HepG2 (cell line): Measurements from ENCODE around the gene ADAMTSL4. TPM values are rescaled to one million over a fixed set of nuclear protein-coding genes. Genes with fewer than 3 reads are reported as not detected.
A peak's percentile ranks its signal among the peaks of the same experiment; 100 is the strongest.

Experiments used
- ARNT2 ChIP-seq: sonication (generic); formaldehyde crosslinking; IDR thresholded peaks from 2 replicates; pipeline ENCODE4 v1.8.0; 2022; ENCODE audit warnings: mild to moderate bottlenecking, low read depth, missing genetic modification reagents, moderate library complexity
- BRF2 ChIP-seq: sonication (generic); formaldehyde crosslinking; IDR thresholded peaks from 2 replicates; pipeline ENCODE4 v1.8.1; 2022; ENCODE audit warnings: mild to moderate bottlenecking, missing genetic modification reagents
- CHD4 ChIP-seq: fragments of 200-600 bp; sonication (generic); IDR thresholded peaks from 2 replicates; pipeline ENCODE4 v1.7.0; 2017; ENCODE audit warnings: mild to moderate bottlenecking, low read length, borderline replicate concordance
- HBP1 ChIP-seq: IDR thresholded peaks from 2 replicates; pipeline ENCODE4 v1.6.1; 2016; ENCODE audit warnings: low read depth, control low read depth
- NR2F6 ChIP-seq, 2 experiments: IDR thresholded peaks; 2 replicates each; pipeline ENCODE4 v1.6.1; 2016; ENCODE audit warnings: antibody characterized with exemption in 1 of 2, mild to moderate bottlenecking in 1 of 2
- PATZ1 ChIP-seq: sonication (generic); formaldehyde crosslinking; IDR thresholded peaks from 2 replicates; pipeline ENCODE4 v1.4.0; 2020; ENCODE audit warnings: missing genetic modification reagents
- PHF5A ChIP-seq: IDR thresholded peaks from one replicate; pipeline ENCODE4 v1.6.1; 2018; ENCODE audit warnings: low read depth, missing genetic modification reagents; ENCODE audit not compliant: unreplicated experiment
- RFX1 ChIP-seq: fragments of 450-650 bp; IDR thresholded peaks from 2 replicates; pipeline ENCODE4 v1.6.1; 2017
- ZNF607 ChIP-seq: sonication (generic); formaldehyde crosslinking; IDR thresholded peaks from 2 replicates; pipeline ENCODE4 v1.5.1; 2020; ENCODE audit warnings: missing genetic modification reagents, mild to moderate bottlenecking, borderline replicate concordance
- polyA plus RNA-seq, 8 experiments: library from polyadenylated mRNA; depleted of rRNA in 3 of 8; stranded (reverse) in 7 of 8; unstranded in 1 of 8; fragments of >200 nt; fragmentation: Illumina TruSeq in 4 of 8; extraction: Trizol in 4 of 8; gene quantifications; 2 replicates each; pipeline versions ENCODE4 v1.2.1 to v1.2.3, GENCODE V29; 2011 to 2016; ENCODE audit warnings: low read depth in 4 of 8, missing spikeins in 1 of 8, mixed read lengths in 1 of 8; ENCODE audit not compliant: insufficient read depth in 1 of 8
- total RNA-seq, 5 experiments: library from RNA; depleted of rRNA; stranded (reverse); fragments of >200 nt; fragmentation: Illumina TruSeq; extraction: Trizol; gene quantifications; 2 replicates each; pipeline ENCODE4 v1.2.3, GENCODE V29; 2016; ENCODE audit warnings: low read depth in 1 of 5

The ADAMTSL4 gene
- total and polyA plus RNA-seq, 2 of the 13 experiments (the other 11 are each of a cell fraction or from before 2014, with no cell fraction given) = 3.9 to 16.4 TPM

GRCh38 chr1:150559656-150560010, 10.4 kb downstream of the ADAMTSL4 start (continued):
- TF ChIP-seq PATZ1 (no peak), CHD4 (peak; percentile 32; the same call in 1 of the 2 replicates), ARNT2 (CRISPR knock-in tag) (no peak), PHF5A (no peak), BRF2 (CRISPR knock-in tag) (no peak), HBP1 (CRISPR knock-in tag) (no peak), RFX1 (no peak), ZNF607 (CRISPR knock-in tag) (no peak), NR2F6 (IDR thresholded peaks at IDR 0.05) (no peak), NR2F6 (CRISPR knock-in tag; IDR thresholded peaks at IDR 0.05) (no peak)
